Measurements from ENCODE around the gene HECTD4. TPM values are rescaled to one million over a fixed set of nuclear protein-coding genes. Genes with fewer than 3 reads are reported as not detected.

HECTD4 gene
- total RNA-seq, 4 donors from 2014 or later: 28.2 to 54.4 (median 33.7) TPM

GRCh38 chr12:112389228-112389627, 7.0 kb upstream of the HECTD4 start:
- TF ChIP-seq CTCF (IDR thresholded peaks at IDR 0.05; ENCODE audit: low read depth): no peak

- TF ChIP-seq CTCF (IDR thresholded peaks at IDR 0.05; ENCODE audit: low read depth): no peak
These were observed 4.5 kb upstream of the HECTD4 start for GRCh38 chr12:112386726-112387125.

GRCh38 chr12:112382866-112383265, 635 bp upstream of the HECTD4 start:
- no peak for TF ChIP-seq CTCF (IDR thresholded peaks at IDR 0.05; ENCODE audit: low read depth)

GRCh38 chr12:112381406-112381882, 787 bp downstream of the HECTD4 start:
- TF ChIP-seq CTCF (IDR thresholded peaks at IDR 0.05; ENCODE audit: low read depth): no peak

- TF ChIP-seq CTCF (IDR thresholded peaks at IDR 0.05; ENCODE audit: low read depth): no peak
These were observed 1.4 kb downstream of the HECTD4 start for GRCh38 chr12:112380663-112381405.

GRCh38 chr12:112375105-112375504, 7.1 kb downstream of the HECTD4 start:
- no peak for TF ChIP-seq CTCF (IDR thresholded peaks at IDR 0.05; ENCODE audit: low read depth)

- TF ChIP-seq CTCF (IDR thresholded peaks at IDR 0.05; ENCODE audit: low read depth): no peak
These were observed 8.0 kb downstream of the HECTD4 start for GRCh38 chr12:112374166-112374740.
